NCI-H69 (cell line): ENCODE results near the gene CHRNB2.
A peak's percentile ranks its signal among the peaks of the same experiment; 100 is the strongest.

Experiments
- DNase-seq: peaks from one replicate; lab custom pipeline; 2025; lab: John Stamatoyannopoulos, UW

CHRNB2 gene

GRCh38 chr1:154581766-154582165 is 14.2 kb downstream of the CHRNB2 start:
- DNase-seq: no peak

- no peak for DNase-seq
Measured at GRCh38 chr1:154582885-154583284, 15.3 kb downstream of the CHRNB2 start.

GRCh38 chr1:154583773-154584172 is 16.2 kb downstream of the CHRNB2 start:
- peak; percentile 14 for DNase-seq

DNA sequence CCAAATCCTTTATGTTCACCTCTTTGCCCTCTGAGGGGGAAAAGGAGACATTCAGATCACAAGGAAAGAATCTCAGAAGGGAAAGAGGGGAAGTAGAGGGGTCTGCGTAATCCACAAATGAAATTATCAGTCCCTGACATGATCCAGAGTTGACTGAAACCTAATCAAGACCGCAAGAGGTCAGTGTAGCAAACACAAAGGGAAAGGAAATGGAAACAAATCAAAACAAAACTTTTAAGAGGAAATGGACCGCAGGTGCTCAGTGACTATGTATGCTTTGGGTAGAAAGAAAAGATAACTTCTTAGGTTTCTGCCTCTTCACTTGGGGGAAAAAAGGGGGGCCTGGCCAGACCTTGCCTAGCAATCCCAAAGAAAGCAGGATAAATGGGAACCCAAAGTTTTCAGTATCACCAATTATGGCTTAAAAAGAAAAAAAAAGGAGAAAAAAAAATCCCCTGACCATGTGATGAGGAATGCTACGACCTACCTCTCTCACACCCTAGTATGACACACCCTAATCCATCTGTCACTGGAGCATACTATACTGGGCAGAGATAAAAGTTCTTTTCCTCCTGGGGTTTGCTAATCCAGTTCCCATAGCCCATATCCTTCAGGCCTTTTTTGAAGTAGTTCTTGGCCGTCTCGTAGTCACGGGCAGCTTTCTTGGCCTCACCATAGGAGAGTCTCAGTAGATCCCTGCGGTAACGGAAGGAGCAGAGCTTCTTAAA is 16.9 kb downstream of the CHRNB2 start:
- DNase-seq: no peak

- no peak for DNase-seq
Measured at GRCh38 chr1:154586231-154586630, 18.7 kb downstream of the CHRNB2 start.

DNA sequence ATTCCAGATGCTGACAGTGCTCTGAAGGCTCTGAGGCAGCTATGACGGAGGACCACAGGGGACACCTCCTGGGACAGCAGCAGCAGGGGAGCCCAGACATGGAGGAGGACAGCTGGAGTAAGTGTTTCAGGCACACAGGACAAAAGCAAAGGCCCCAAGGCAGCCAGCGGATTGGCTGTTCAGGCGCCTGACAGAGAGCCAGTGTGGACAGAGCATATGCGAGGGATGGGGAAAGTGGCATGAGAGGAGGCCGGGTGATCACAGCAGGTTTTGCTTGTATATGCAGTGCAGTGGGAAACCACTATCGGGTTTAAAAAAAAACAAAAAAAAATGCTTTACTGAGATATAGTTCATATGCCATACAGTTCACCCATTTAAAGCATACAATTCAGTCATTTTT is 19.1 kb downstream of the CHRNB2 start:
- DNase-seq: no peak

DNA sequence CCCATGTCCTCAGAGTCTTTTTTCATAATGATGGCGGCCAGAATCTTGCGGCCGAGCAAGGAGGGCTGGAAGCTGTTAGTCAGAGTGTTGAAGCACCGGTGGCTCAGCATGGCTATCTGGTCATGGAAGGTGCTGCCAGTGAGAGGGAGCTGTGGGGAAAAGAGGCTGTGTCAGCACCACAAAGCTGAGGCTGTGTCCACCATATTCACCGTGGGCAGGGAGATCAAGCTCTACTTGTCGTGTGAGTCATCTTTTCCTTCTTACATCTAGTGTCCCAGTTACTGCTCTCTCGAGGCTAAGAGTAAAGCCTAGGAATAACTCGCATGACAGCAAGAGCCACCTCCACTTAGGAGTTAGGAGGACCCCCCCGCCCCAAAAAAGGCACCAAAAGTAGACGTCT is 22.2 kb downstream of the CHRNB2 start:
- no peak for DNase-seq

DNA sequence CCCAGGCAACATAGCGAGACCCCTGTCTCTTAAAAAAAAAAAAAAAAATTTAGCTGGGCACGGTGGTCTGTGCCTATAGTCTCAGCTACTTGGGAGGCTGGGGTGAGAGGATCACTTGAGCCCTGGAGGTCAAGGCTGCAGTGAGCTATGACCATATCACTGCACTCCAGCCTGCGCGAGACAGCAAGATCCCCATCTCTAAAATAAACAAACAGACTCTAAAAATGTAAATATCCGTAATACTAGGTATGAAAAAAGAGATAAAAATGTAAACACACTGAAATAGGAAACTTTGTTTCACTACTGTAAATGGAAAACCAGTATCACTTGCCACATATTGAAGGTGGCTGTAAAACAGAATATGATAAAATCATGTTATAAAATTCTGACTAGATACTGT is 23.2 kb downstream of the CHRNB2 start:
- no peak for DNase-seq

DNA sequence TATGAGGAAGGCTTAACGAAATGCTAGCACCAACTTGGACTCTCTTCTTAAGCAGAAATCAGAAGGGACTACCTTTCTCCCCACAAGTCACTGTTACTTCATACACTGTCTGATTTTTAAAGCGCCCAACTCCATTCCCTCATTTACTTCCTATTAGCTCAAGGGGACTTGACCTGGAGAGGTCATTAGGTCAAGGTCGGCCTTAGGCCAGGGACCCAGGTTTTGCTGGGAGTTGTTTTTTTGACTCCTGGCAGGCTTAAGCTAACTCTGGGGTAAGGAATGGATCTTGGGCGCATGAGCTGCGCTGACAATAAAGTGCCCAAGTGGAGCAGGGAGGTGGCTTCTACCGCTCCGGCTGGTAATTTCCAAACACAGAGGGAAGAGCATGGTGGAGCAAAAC is 23.6 kb downstream of the CHRNB2 start:
- DNase-seq: no peak

GRCh38 chr1:154593390-154593789 is 25.8 kb downstream of the CHRNB2 start:
- no peak for DNase-seq

DNA sequence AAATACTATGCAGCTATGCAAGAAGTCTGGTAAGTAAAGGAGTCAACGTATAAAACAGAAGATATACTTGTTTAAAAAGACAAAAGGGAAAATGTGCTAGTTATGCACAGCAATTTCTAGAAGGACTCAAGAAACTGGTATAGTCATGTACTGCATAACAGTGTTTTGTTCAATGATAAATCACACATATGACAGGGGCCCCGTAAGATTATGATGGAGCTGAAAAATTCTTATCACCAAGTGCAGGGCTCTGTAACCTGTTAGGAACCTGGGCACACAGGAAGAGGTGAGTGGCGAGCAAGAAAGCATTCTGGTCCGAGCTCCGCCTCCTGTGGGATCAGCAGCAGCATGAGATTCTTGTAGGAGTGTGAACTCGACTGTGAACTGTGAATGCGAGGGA is 27.2 kb downstream of the CHRNB2 start:
- no peak for DNase-seq

GRCh38 chr1:154595621-154596020 is 28.0 kb downstream of the CHRNB2 start:
- DNase-seq: no peak

DNA sequence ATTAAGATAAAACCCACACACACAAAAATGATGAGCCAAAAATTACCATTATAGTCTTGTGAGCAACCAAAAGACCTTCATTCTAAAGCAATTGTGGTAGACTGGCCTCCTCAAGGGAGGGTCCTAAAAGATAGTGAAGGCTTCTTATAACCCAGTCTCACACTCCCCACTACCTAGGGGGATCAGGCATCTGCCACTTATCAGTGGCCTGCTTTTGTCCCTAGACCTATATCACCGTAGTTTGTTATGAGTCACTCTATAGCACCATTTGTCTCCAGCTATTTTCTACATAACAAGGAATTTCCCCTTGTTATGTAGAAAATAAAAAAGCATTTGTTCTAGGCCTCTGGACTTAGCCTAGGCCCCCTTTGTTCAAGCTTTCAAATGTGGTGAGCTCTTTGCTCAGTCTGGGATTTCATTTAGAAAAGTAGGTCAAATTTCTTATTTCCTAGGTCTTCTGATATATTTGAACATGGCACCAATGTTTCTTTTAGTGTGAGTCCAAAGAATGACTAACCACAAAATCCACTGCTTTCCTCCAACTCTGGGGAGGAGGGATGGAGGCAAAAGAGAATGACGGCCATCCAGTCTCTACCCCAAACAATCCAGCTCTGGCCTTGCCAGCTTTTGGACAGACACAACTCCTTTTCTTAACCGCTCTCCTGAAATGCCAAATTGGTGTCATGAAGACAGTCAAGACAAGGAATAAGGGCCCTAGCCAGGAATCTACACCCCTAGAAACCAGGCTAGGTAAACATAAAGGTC is 31.5 kb downstream of the CHRNB2 start:
- DNase-seq: no peak

DNA sequence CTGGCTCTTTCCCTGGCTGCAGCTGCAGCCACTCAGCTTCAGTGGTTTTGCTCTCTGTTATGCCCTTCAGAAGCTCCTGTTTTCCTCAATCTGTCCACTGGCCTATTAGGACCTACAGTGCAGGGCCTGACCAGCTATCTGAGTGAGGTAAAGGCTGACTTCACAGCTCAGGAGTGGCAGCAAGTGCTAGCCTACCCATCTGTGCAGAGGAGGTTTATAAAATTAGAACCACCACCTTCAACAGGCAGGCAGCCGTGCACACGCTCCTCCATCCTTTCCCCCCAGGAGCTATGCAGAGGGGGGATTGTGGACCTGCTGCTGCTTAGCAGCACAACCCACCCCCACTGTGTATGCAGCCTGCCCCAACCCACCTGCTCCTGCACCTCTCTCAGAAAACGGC is 32.1 kb downstream of the CHRNB2 start:
- DNase-seq: no peak

- DNase-seq: no peak
Measured at GRCh38 chr1:154603317-154603716, 35.7 kb downstream of the CHRNB2 start.

DNA sequence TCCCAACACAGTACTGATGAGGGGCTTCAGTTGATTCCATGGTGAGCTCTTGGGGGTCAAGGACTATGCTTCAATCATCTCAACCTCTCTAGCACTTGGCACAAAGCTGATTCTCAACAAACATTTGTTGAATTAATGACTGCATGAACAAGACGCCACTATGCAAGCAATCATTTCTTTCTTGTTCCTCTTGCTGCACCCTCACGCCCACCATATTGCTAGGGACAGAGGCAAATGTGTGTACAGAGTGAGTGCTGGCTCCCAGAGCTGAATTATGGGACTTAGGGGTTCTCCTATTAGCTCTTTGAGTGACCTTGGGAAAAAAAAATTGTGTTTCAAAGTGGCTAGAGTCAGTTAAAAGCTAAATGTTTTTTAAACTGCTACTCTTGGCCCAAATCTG is 38.0 kb downstream of the CHRNB2 start:
- DNase-seq: no peak

DNA sequence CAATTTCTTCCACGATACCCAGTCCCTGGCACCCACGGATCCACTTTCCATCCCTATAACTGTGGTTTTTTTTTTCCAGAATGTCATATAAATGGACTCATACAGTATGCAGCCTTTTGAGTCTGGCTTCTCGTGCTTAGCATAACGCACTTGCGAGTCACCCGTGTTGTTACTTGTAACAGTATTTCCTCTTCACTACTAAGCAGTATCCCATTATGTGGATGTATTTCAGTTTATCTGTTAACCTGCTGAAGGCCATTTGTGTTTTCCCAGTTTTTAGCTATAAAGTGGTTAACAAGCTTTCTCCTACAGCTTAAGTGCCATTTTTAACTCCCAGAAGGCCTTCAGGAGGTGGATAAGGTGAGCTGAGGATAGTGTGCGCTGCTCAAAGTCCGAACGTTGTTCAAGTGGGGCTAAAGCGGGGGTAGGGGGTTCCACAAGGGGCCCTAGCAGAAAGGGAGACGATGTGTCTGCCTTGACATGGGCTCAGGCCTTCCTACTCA is 39.6 kb downstream of the CHRNB2 start:
- peak; percentile 35 for DNase-seq

GRCh38 chr1:154607609-154608396 is 40.2 kb downstream of the CHRNB2 start, which contains the start of gene ADAR:
TSS of gene ADAR (minus strand) at chr1:154608186. CDS start at chr1:154608006, 180 bp downstream.
- DNase-seq: peak; percentile 91

DNA sequence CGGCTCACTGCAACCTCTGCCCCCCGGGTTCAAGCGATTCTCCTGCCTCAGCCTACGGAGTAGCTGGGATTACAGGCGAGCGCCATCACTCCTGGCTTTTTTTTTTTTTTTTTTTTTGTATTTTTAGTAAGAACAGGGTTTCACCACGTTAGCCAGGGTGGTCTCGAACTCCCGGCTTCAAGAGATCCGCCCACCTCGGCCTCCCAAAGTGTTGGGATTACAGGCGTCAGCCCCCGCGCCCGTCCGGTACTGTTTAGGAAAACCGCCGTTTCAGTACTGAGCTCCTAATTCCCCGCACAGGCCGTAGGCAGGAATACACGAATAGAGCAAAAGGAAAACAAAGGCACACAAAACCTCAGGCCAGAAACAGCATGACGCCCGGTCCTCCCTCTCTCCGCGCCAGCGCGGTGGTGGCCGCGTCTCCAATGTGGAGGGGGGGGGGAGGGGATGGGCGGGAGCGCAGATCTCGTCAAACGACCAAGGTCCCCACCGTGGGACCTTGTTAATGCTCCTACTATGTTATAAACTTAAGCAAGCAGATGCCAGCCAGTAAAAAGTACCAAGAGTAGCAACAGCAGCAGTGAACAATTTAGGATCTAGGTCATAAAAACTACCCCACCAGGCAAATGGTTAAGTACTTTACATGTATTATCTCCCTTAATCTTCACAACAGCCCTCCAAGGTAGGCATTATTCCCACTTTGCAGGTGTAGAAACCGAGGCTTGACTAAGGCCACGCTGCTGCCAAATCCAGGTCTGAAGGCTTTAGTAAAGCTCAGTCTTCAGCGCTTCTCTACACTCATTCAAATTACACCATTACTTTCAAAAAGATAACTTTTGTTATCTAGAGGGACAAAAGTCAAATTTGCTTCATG is 41.1 kb downstream of the CHRNB2 start:
- DNase-seq: peak; percentile 90

GRCh38 chr1:154609398-154610380 is 42.1 kb downstream of the CHRNB2 start:
- DNase-seq: peak; percentile 73
